ENCODE measurements around the gene EPS8L2.

Gene EPS8L2

GRCh38 chr11:763073-763463, 57.0 kb downstream of the EPS8L2 start:
- no peak for DNase-seq

GRCh38 chr11:763549-764321, 57.7 kb downstream of the EPS8L2 start:
- no peak for DNase-seq

GRCh38 chr11:764322-765024, 58.4 kb downstream of the EPS8L2 start:
- no peak for DNase-seq

GRCh38 chr11:765025-765801, 59.2 kb downstream of the EPS8L2 start:
- DNase-seq: peak; percentile 66

- no peak for DNase-seq
These were observed 59.7 kb downstream of the EPS8L2 start for GRCh38 chr11:765802-766091.

GRCh38 chr11:766106-766935, 60.3 kb downstream of the EPS8L2 start:
- DNase-seq: no peak

- DNase-seq: no peak
These were observed 60.8 kb downstream of the EPS8L2 start for GRCh38 chr11:766936-767210.

- DNase-seq: no peak
These were observed 61.2 kb downstream of the EPS8L2 start for GRCh38 chr11:767238-767637.

- no peak for DNase-seq
These were observed 64.0 kb downstream of the EPS8L2 start for GRCh38 chr11:769887-770641.

- DNase-seq: no peak
These were observed 64.9 kb downstream of the EPS8L2 start for GRCh38 chr11:770642-771616.

GRCh38 chr11:771617-772204, 65.7 kb downstream of the EPS8L2 start:
- no peak for DNase-seq

- no peak for DNase-seq
These were observed 66.7 kb downstream of the EPS8L2 start for GRCh38 chr11:772429-773390.

- no peak for DNase-seq
These were observed 67.4 kb downstream of the EPS8L2 start for GRCh38 chr11:773425-773824.

GRCh38 chr11:773830-774229, 67.8 kb downstream of the EPS8L2 start:
- DNase-seq: no peak

- no peak for DNase-seq
These were observed 69.0 kb downstream of the EPS8L2 start for GRCh38 chr11:774873-775592.

GRCh38 chr11:776263-776560, 70.2 kb downstream of the EPS8L2 start:
- no peak for DNase-seq

- DNase-seq: peak; percentile 22
These were observed 70.7 kb downstream of the EPS8L2 start for GRCh38 chr11:776561-777287.
